MM.1S (cell line): ENCODE measurements around the gene PPP1R16B.

ENCODE experiments used
- DNase-seq: peaks from one replicate; pipeline ENCODE4 v3.0.0-alpha.2; 2015
- H2AFZ ChIP-seq: fragments of 300-600 bp; sonication (generic); 2 replicates; pipeline ENCODE4 v1.6.0; 2016; ENCODE audit warnings: antibody characterized with exemption, low read length
- H3F3A ChIP-seq: fragments of 300-600 bp; sonication (generic); 2 replicates; pipeline ENCODE4 v1.6.1; 2016; ENCODE audit warnings: mild to moderate bottlenecking, antibody characterized with exemption, low read length, moderate library complexity, mixed read lengths; ENCODE audit not compliant: insufficient read depth
- H3K27ac ChIP-seq: fragments of 300-600 bp; sonication (generic); 2 replicates; pipeline ENCODE4 v1.5.1; 2016; ENCODE audit warnings: mild to moderate bottlenecking, low read length
- H3K27me3 ChIP-seq: fragments of 300-600 bp; sonication (generic); replicated peaks from 2 replicates; pipeline ENCODE4 v1.6.0; 2016; ENCODE audit warnings: low read length; ENCODE audit not compliant: insufficient read depth
- H3K36me3 ChIP-seq: fragments of 300-600 bp; sonication (generic); replicated peaks from 2 replicates; pipeline ENCODE4 v1.6.1; 2016; ENCODE audit warnings: mild to moderate bottlenecking, low read length, mixed read lengths; ENCODE audit not compliant: insufficient read depth
- H3K4me1 ChIP-seq: fragments of 300-600 bp; sonication (generic); 2 replicates; pipeline ENCODE4 v1.6.1; 2016; ENCODE audit warnings: low read length, mixed read lengths
- H3K4me2 ChIP-seq: fragments of 300-600 bp; sonication (generic); 2 replicates; pipeline ENCODE4 v1.6.0; 2016; ENCODE audit warnings: low read depth, low read length
- H3K4me3 ChIP-seq: fragments of 300-600 bp; sonication (generic); 2 replicates; pipeline ENCODE4 v1.5.1; 2016; ENCODE audit warnings: low read length, mixed read lengths
- H3K79me2 ChIP-seq: fragments of 300-600 bp; sonication (generic); 2 replicates; pipeline ENCODE4 v1.6.1; 2016; ENCODE audit warnings: mixed run types, low read length, mixed read lengths
- H3K9ac ChIP-seq: fragments of 300-600 bp; sonication (generic); 2 replicates; pipeline ENCODE4 v1.6.1; 2016; ENCODE audit warnings: low read length, mixed read lengths
- H3K9me2 ChIP-seq: fragments of 300-600 bp; sonication (generic); replicated peaks from 2 replicates; pipeline ENCODE4 v1.6.1; 2016; ENCODE audit warnings: mild to moderate bottlenecking, low read length, mixed read lengths; ENCODE audit not compliant: insufficient read depth
- H3K9me3 ChIP-seq: fragments of 300-600 bp; sonication (generic); replicated peaks from 2 replicates; pipeline ENCODE4 v1.6.1; 2016; ENCODE audit warnings: mild to moderate bottlenecking, low read length, mixed read lengths; ENCODE audit not compliant: insufficient read depth
- H4K20me1 ChIP-seq: fragments of 300-600 bp; sonication (generic); 2 replicates; pipeline ENCODE4 v1.6.1; 2016; ENCODE audit warnings: mild to moderate bottlenecking, low read length, moderate library complexity, mixed read lengths; ENCODE audit not compliant: insufficient read depth
- CTCF ChIP-seq: fragments of 300-600 bp; sonication (generic); IDR thresholded peaks from 2 replicates; pipeline ENCODE4 v1.5.1; 2016; ENCODE audit warnings: antibody characterized with exemption, low read length, mixed read lengths
- EZH2 ChIP-seq: fragments of 300-600 bp; sonication (generic); optimal IDR thresholded peaks from 2 replicates; pipeline ENCODE3; 2017; ENCODE audit warnings: low read depth, mild to moderate bottlenecking, antibody characterized with exemption, low read length, mixed read lengths
- EZH2phosphoT487 ChIP-seq: fragments of 300-600 bp; sonication (generic); IDR thresholded peaks from 2 replicates; pipeline ENCODE4 v1.6.1; 2018; ENCODE audit warnings: antibody characterized with exemption, low read length

PPP1R16B gene

GRCh38 chr20:38900606-38901005 is 95.1 kb downstream of the PPP1R16B start:
- no peak for DNase-seq
- Histone ChIP-seq H3K4me1 (no peaks in the 10 kb centered on the region), H2AFZ (no peak overlapping the region), H3K4me2 (no peak overlapping the region), H3K36me3 (peaks cover 22% of the 10 kb centered on the region), H3F3A (no peaks in the 10 kb centered on the region), H3K27ac (no peak overlapping the region), H4K20me1 (no peaks in the 10 kb centered on the region), H3K27me3 (no peaks in the 10 kb centered on the region), H3K9me2 (no peaks in the 10 kb centered on the region), H3K4me3 (no peak overlapping the region), H3K79me2 (peaks cover 42% of the 10 kb centered on the region), H3K9ac (no peak overlapping the region), H3K9me3 (no peaks in the 10 kb centered on the region)
- no peak for TF ChIP-seq EZH2
- no peak for TF ChIP-seq CTCF
- TF ChIP-seq EZH2phosphoT487, result no peak

GRCh38 chr20:38902601-38903000 is 97.1 kb downstream of the PPP1R16B start:
- Histone ChIP-seq H3K27me3 (no peaks in the 10 kb centered on the region), H3K4me3 (no peak overlapping the region), H2AFZ (no peak overlapping the region), H3K9me3 (no peaks in the 10 kb centered on the region), H3K36me3 (peaks cover 28% of the 10 kb centered on the region), H3K4me1 (no peaks in the 10 kb centered on the region), H3K79me2 (peaks cover 33% of the 10 kb centered on the region), H3K27ac (no peak overlapping the region), H3K4me2 (no peak overlapping the region), H3F3A (no peaks in the 10 kb centered on the region), H4K20me1 (no peaks in the 10 kb centered on the region), H3K9me2 (no peaks in the 10 kb centered on the region), H3K9ac (no peak overlapping the region)
- TF ChIP-seq EZH2, result no peak
- TF ChIP-seq CTCF, result no peak
- TF ChIP-seq EZH2phosphoT487, result no peak
- no peak for DNase-seq

- H3K4me2 ChIP-seq, result no peak overlapping the region
- no peak for DNase-seq
- H3K9me3 ChIP-seq, result no peaks in the 10 kb centered on the region
- TF ChIP-seq CTCF (no peak), EZH2phosphoT487 (no peak), EZH2 (no peak)
- H3K36me3 ChIP-seq, result peaks cover 28% of the 10 kb centered on the region
- no peaks in the 10 kb centered on the region for H3K4me1 ChIP-seq
- H3K4me3 ChIP-seq, result no peak overlapping the region
- no peaks in the 10 kb centered on the region for H3K9me2 ChIP-seq
- H4K20me1 ChIP-seq, result no peaks in the 10 kb centered on the region
- no peaks in the 10 kb centered on the region for H3F3A ChIP-seq
- H3K27ac ChIP-seq, result no peak overlapping the region
- peaks cover 31% of the 10 kb centered on the region for H3K79me2 ChIP-seq
- H3K9ac ChIP-seq, result no peak overlapping the region
- H3K27me3 ChIP-seq, result no peaks in the 10 kb centered on the region
- H2AFZ ChIP-seq, result no peak overlapping the region
These were observed 97.8 kb downstream of the PPP1R16B start for GRCh38 chr20:38903335-38903734.
